ENCODE measurements around the gene DLEU7.

Gene DLEU7

DNA sequence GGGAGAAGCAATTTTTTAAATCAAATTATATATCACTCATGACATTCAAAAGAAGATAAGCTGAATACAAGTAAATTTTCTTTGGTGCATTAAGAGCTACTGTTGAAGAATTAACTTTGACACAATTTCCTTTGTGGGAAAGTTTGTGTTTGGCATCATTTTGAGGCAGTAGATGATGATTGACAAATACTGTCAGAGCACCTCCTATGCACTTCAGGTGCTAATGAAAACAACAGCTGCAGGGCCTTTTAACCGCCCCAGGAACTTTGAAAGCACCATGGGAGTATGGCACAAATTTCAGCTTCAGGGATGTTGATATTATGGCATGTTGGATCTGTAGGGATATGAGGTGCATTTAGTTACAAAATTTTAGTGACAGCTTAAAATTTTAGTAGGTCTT is 21.0 kb upstream of the DLEU7 start:
- no peak for ATAC-seq
- TF ChIP-seq ZNF70 (CRISPR knock-in tag; IDR thresholded peaks at IDR 0.05) (no peak), TOX (CRISPR knock-in tag; IDR thresholded peaks at IDR 0.05; ENCODE audit: borderline replicate concordance) (no peak), PATZ1 (CRISPR knock-in tag; IDR thresholded peaks at IDR 0.05; ENCODE audit: borderline replicate concordance) (no peak), ZC3H10 (CRISPR knock-in tag; IDR thresholded peaks at IDR 0.05) (no peak), OSR1 (CRISPR knock-in tag; IDR thresholded peaks at IDR 0.05) (no peak), SNAI2 (CRISPR knock-in tag; IDR thresholded peaks at IDR 0.05) (no peak), ZNF8 (CRISPR knock-in tag; IDR thresholded peaks at IDR 0.05) (no peak), RARB (CRISPR knock-in tag; IDR thresholded peaks at IDR 0.05) (no peak), ZFP30 (CRISPR knock-in tag; IDR thresholded peaks at IDR 0.05) (no peak), BACH2 (CRISPR knock-in tag; IDR thresholded peaks at IDR 0.05; ENCODE audit: borderline replicate concordance) (no peak)
- TF ChIP-seq, protein P1, sequence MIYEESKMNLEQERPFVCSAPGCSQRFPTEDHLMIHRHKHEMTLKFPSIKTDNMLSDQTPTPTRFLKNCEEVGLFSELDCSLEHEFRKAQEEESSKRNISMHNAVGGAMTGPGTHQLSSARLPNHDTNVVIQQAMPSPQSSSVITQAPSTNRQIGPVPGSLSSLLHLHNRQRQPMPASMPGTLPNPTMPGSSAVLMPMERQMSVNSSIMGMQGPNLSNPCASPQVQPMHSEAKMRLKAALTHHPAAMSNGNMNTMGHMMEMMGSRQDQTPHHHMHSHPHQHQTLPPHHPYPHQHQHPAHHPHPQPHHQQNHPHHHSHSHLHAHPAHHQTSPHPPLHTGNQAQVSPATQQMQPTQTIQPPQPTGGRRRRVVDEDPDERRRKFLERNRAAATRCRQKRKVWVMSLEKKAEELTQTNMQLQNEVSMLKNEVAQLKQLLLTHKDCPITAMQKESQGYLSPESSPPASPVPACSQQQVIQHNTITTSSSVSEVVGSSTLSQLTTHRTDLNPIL (CRISPR knock-in tag; IDR thresholded peaks at IDR 0.05; ENCODE audit: low read depth), result no peak
- TF ChIP-seq, protein P2, sequence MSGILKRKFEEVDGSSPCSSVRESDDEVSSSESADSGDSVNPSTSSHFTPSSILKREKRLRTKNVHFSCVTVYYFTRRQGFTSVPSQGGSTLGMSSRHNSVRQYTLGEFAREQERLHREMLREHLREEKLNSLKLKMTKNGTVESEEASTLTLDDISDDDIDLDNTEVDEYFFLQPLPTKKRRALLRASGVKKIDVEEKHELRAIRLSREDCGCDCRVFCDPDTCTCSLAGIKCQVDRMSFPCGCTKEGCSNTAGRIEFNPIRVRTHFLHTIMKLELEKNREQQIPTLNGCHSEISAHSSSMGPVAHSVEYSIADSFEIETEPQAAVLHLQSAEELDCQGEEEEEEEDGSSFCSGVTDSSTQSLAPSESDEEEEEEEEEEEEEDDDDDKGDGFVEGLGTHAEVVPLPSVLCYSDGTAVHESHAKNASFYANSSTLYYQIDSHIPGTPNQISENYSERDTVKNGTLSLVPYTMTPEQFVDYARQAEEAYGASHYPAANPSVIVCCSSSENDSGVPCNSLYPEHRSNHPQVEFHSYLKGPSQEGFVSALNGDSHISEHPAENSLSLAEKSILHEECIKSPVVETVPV (CRISPR knock-in tag; IDR thresholded peaks at IDR 0.05), result no peak

DNA sequence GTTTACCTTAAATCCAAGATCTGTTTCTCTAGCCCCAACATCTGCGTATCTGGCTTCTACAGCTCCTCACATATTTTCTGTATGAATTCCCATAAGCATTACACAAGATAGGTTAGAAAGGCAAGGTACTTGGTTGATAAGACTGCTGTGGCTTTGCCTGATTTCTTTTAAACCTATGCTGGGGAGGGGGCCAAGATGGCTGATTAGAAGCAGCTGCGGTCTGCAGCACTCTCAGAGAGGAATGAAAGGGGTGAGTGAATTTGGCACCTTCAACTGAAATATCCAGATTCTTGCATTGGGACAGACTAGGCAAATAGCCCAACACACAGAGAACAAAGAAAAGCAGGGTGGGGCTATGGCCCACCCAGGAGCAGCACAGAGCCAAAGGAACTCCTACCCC is 12.2 kb upstream of the DLEU7 start:
- no peak for ATAC-seq
- TF ChIP-seq, protein P2 (CRISPR knock-in tag; IDR thresholded peaks at IDR 0.05), result no peak
- TF ChIP-seq, protein P3, sequence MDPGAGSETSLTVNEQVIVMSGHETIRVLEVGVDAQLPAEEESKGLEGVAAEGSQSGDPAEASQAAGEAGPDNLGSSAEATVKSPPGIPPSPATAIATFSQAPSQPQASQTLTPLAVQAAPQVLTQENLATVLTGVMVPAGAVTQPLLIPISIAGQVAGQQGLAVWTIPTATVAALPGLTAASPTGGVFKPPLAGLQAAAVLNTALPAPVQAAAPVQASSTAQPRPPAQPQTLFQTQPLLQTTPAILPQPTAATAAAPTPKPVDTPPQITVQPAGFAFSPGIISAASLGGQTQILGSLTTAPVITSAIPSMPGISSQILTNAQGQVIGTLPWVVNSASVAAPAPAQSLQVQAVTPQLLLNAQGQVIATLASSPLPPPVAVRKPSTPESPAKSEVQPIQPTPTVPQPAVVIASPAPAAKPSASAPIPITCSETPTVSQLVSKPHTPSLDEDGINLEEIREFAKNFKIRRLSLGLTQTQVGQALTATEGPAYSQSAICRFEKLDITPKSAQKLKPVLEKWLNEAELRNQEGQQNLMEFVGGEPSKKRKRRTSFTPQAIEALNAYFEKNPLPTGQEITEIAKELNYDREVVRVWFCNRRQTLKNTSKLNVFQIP (CRISPR knock-in tag; IDR thresholded peaks at IDR 0.05; ENCODE audit: borderline replicate concordance, low read depth), result no peak
- TF ChIP-seq OSR1 (CRISPR knock-in tag; IDR thresholded peaks at IDR 0.05) (no peak), ZFP3 (CRISPR knock-in tag; IDR thresholded peaks at IDR 0.05) (no peak), CSDC2 (CRISPR knock-in tag; IDR thresholded peaks at IDR 0.05) (no peak), BACH2 (CRISPR knock-in tag; IDR thresholded peaks at IDR 0.05; ENCODE audit: borderline replicate concordance) (no peak), ZNF70 (CRISPR knock-in tag; IDR thresholded peaks at IDR 0.05) (no peak), ESRRG (CRISPR knock-in tag; IDR thresholded peaks at IDR 0.05) (no peak), ZNF565 (CRISPR knock-in tag; conservative IDR thresholded peaks at IDR 0.05; ENCODE audit: low read depth) (no peak), SNAI2 (CRISPR knock-in tag; IDR thresholded peaks at IDR 0.05) (no peak), TOX (CRISPR knock-in tag; IDR thresholded peaks at IDR 0.05; ENCODE audit: borderline replicate concordance) (no peak), PPARA (CRISPR knock-in tag; IDR thresholded peaks at IDR 0.05; ENCODE audit: borderline replicate concordance) (no peak), ZFP30 (CRISPR knock-in tag; IDR thresholded peaks at IDR 0.05) (no peak), ISL1 (CRISPR knock-in tag; IDR thresholded peaks at IDR 0.05) (no peak), TCF4 (CRISPR knock-in tag; IDR thresholded peaks at IDR 0.05; ENCODE audit: borderline replicate concordance) (no peak), TSHZ2 (CRISPR knock-in tag; IDR thresholded peaks at IDR 0.05) (no peak)
- TF ChIP-seq, protein P1 (CRISPR knock-in tag; IDR thresholded peaks at IDR 0.05; ENCODE audit: low read depth), result no peak

Measured in SK-N-SH treated with all-trans-retinoic acid at 6 μM for 48 hours (cell line).